GOT3 (cell line): ENCODE measurements around the gene MAPT.

ENCODE experiments used
- DNase-seq: peaks from one replicate; lab custom pipeline; 2025; ENCODE audit warnings: mixed read lengths; lab: John Stamatoyannopoulos, UW

MAPT gene

DNA sequence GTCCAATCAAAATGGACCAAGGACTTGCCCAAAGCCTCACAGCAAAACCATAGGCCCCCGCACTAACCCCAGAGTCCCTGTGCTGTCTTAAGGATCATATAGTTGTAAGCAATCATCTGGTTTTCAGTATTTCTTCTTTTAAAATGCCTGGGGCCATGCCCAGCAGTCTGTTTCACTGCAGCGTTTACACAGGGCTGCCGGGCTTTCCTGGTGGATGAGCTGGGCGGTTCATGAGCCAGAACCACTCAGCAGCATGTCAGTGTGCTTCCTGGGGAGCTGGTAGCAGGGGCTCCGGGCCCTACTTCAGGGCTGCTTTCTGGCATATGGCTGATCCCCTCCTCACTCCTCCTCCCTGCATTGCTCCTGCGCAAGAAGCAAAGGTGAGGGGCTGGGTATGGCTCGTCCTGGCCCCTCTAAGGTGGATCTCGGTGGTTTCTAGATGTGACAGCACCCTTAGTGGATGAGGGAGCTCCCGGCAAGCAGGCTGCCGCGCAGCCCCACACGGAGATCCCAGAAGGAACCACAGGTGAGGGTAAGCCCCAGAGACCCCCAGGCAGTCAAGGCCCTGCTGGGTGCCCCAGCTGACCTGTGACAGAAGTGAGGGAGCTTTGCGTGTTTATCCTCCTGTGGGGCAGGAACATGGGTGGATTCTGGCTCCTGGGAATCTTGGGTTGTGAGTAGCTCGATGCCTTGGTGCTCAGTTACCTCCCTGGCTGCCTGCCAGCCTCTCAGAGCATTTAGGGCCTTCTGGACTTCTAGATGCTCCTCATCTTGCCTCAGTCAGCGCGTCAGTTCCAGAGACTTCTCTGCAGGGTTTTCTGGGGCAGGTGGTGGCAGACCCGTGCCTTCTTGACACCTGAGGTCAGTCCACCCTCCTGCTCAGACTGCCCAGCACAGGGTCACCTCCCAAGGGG, 79.8 kb downstream of the MAPT start:
- DNase-seq, result no peak

DNA sequence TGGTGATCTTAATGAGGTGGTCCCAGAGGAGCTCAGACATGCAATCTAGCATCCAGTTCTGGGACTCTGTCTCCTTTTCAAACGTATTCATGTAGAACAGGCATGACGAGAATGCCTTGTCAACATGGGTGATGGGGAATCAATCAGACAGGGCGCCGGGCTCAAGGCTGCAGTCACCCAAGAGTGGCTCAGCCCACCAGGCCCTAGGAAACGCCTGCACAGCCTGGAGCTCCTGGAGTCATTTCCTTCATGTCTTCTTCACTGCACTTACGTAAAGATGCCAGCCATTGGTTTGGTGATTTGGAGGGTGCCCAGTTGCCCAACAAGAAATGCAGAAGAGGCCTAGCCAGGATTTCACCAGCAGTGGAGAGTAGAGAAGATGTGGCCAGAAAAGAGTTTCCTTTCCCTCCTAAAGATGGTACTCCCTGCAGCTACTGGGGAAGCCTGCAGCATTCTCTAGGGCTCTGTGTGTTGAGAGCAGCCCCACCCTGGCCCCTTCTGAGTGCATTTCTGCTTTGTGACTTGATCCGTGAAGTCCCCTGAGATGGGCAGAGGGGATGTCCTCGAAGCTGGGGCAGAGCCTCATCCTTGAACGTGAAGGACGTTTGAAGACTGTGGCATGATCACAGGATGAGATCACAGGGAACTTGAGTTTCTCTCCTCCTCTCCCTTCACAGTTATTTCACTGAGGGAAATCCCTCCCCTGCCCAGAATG, 80.7 kb downstream of the MAPT start:
- no peak for DNase-seq

DNA sequence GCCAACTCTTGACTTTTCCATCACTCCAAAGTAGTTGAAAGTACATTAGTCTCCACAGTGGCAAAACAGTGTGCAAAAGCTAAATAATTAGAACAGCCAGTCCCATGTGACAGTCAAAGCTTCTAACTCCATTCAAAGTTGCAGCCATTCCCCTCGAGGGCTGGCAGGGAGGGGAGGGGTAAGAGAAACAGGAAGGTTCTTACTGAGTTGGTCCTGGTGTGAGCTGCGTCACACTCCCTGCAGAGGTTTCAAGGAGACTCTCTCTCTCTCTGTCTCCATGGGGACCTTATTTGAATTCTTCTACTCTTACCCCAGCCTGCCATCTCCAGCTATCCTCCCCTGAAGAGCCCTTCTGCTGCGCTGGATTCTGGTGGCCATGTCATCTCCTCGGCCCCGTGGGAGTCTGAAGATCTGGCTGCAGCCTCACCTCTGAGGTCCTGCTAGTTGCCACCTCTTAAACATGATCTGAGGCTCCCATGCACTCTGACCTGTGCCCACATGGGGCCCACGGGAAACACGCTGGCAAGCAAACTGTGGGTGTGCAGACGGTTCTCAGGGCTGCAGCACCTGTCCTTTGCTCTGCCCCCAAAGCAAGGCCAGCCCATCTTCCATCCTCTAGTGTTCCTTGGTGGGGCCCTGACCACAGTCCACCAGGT, 81.4 kb downstream of the MAPT start:
- no peak for DNase-seq

DNA sequence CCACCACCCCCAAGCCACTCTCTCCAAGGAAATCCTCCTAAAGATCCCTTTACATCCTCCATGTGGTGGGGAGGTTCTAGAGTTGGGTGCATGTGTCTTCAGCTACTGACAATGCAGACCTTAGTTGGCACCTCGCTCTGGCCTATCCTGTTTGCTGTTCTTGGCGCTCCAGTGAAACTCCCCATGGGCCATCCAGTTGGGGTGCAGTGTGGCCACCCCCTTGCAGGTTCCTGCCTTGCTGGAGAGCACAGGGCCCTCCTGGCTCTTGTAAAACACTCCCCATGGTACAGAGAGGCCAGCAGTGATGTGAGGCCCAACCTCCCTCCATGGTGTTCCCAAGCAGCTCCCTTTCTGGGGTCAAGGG, 82.0 kb downstream of the MAPT start:
- DNase-seq, result no peak

DNA sequence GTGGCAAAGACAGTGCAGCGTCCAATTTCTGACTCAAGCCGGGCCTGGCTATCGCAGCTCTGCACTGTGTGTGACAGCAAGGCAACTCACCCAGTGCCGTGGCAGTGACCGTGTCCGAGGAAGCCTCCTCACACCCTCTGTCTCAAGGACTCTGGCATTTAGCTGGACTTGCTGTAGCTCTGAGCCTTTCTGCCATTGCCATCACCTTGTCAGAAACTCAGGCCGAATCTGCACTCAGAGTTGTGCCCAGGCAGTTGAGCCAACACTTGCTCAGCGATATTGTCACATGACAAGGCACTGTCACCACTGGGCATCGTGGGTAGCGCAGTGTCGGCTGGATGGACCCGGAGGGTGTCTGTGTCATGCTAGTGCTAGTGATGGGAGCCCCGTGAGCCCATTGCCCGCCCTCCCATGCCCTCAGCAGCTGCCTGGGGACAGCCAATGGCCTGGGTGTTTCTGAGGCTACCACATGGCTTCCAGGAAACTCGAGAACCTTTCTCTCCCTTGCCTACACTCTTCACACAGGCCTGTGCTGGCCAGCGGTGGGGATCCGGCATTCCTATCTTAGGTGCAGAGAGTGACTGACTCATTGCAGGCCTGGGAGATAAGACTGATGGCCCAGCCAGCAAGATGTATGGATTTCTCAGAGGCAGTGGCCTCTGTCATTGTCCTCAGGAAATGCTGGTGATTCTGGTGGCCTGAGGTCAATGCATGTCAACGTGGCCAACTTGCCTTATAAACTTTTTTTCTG, 82.6 kb downstream of the MAPT start:
- DNase-seq, result no peak

DNA sequence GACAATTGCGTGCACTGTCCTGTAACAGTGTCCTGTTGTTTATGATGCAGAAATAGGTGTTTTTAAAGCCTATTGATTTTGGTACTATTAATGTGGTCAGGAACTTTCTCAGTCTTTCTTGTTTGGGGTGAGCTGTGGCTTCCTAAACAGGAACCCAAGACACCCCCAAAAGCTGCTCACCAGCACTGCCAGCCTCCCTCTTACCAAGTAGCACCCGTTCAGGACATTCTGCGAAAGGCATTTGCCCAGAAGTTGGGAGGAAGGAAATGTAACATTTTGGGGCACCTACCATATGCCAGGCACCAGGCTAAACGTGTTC, 83.1 kb downstream of the MAPT start:
- no peak for DNase-seq

DNA sequence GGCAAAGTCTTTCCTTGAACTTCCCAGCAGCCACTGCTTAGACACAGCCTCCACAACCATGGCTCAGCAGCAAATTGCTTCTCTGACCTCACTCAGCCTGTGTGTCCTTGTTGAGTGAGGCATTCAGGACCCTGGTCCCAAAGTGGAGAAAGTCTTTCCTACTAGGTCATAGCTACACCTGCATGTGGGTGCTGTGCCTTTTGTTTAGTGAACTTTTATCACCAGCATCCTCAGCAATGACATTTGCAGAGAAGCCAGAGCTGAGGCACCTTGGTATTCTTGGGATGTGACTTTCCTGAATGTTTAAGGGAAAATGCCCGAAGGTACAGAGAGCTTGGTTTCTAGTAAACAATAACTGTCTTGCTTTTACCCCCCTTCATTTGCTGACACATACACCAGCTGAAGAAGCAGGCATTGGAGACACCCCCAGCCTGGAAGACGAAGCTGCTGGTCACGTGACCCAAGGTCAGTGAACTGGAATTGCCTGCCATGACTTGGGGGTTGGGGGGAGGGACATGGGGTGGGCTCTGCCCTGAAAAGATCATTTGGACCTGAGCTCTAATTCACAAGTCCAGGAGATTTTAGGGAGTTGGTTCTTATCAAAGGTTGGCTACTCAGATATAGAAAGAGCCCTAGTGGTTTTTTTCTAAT, 83.7 kb downstream of the MAPT start:
- DNase-seq, result no peak

DNA sequence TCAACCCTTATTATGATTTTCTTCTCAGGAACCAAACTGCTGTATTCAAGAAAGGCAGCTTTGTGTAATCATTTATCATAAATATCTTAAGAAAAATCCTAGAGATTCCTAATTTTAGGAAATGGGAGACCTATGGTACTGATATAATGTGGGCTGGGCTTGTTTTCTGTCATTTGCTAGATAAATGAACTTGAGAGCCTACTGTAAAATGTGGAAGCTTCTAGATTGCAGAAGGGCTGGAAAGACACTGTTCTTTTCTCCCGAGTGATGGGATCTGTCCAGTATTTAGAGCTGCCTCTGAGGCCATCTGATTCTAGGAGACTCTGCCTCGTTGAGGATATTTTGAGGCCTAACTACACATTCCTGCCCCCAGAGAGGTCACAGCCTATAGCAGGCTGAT, 84.8 kb downstream of the MAPT start:
- no peak for DNase-seq

DNA sequence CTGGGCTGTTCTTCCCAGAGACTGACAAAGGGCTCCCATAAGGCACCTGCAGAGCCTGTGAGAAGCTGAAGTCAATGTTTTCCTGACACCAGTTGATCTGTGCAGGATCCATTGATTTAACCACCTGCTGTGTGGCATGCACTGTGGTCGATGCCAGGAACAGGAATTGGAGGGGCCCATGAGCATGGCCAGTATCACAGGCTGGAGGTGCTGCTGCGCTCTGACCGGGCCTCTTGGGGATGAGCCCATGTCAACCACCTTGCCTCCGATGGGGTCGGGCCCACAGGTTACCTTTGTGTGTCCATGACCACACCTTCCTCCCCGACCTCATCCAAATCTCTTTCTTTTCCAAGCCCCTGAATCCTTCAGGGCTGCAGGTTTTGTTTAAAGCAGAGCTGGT, 86.5 kb downstream of the MAPT start:
- DNase-seq, result no peak

DNA sequence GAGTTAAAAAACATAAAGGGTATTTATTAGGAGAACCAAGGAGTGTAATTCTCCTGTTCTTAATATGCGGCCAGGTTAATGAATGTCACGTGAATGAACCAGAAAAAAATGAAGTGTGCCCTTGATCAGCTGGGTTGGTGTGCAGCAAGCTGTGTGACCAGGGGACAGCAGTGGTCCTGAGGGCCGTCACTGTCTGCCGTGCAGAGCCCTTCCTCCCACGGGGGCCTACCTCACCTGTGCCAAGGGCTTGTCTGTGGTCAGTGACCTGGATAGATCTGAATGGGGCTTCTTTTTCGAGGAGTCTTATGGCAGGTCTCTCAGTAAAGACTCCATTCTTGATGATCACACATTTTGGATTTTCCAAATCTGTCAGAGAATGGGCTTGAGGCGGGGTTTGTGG, 87.0 kb downstream of the MAPT start:
- DNase-seq, result no peak

DNA sequence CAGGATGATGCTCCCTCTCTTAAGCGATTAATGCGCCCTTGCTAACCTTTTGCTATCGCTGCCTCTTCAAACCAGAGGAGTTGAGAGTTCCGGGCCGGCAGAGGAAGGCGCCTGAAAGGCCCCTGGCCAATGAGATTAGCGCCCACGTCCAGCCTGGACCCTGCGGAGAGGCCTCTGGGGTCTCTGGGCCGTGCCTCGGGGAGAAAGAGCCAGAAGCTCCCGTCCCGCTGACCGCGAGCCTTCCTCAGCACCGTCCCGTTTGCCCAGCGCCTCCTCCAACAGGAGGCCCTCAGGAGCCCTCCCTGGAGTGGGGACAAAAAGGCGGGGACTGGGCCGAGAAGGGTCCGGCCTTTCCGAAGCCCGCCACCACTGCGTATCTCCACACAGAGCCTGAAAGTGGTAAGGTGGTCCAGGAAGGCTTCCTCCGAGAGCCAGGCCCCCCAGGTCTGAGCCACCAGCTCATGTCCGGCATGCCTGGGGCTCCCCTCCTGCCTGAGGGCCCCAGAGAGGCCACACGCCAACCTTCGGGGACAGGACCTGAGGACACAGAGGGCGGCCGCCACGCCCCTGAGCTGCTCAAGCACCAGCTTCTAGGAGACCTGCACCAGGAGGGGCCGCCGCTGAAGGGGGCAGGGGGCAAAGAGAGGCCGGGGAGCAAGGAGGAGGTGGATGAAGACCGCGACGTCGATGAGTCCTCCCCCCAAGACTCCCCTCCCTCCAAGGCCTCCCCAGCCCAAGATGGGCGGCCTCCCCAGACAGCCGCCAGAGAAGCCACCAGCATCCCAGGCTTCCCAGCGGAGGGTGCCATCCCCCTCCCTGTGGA, 88.6 kb downstream of the MAPT start:
- DNase-seq, result no peak

DNA sequence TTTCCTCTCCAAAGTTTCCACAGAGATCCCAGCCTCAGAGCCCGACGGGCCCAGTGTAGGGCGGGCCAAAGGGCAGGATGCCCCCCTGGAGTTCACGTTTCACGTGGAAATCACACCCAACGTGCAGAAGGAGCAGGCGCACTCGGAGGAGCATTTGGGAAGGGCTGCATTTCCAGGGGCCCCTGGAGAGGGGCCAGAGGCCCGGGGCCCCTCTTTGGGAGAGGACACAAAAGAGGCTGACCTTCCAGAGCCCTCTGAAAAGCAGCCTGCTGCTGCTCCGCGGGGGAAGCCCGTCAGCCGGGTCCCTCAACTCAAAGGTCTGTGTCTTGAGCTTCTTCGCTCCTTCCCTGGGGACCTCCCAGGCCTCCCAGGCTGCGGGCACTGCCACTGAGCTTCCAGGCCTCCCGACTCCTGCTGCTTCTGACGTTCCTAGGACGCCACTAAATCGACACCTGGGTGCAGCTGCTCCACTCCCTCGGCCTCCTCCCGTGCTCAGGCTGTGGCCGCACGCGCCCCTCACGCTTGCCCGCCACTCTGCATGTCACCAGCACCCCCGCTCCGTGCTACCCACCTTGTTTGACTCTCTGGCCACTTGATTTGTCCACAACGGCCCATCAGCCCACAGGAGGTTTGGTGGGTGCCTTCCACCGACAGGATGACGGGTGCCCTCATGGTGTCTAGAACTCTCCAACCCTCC, 89.4 kb downstream of the MAPT start:
- no peak for DNase-seq

DNA sequence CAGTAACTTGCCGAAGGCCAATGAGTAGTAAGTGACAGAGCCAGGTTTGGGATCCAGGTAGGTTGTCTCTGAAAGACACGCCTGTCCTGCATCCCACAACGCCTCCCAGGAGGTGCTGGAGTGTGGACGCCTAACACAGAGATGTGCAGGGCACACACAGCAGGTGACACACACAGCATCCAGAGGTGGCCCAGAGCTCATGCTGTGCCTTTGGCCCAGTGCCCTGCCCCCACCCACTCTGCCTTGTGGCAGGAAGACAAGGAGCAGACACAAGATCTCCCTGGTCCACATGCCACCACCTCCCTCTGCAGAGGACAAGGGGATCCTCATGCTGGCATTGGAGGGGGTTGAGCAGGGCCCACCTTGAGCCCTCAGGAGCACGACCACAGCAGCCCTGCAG, 90.0 kb downstream of the MAPT start:
- DNase-seq, result no peak

DNA sequence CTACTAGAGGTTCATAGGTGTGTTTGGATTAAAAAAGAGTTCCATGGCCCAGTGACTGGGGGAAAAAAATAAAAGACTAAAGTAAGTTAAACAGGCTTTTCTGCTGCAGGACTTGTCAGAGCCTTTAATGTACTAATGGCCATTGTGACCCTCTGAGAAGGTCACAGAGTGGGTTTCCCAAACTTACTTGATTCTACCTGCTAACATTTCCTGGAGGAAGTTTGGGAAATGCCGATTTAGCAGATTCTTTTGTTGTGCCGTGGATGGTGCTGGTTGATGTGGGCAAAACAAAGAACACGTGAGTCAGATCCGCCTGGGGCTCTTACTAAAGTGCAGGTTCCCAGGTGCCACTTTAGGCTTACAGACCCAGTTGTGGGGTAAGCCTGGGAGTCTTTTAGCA, 91.1 kb downstream of the MAPT start:
- DNase-seq, result no peak

DNA sequence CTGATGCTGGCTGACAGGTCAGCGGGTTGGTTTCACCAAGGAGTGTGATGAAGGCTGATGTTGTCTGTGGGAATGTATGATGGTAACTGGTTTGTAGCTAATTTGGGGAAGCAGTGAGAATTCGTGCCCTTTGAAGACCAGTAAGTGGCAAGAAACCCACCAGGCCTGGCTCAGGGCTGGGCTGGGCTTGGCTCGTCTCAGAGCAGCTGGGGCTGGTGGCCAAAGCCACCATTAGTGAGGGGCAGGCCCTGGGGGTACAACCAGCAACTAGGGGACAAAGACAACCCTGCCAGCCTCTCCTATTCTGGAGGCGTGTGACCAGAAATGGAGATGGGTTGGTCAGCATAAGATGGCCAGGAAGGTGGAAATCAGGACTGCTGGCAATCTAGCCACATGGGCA, 91.7 kb downstream of the MAPT start:
- no peak for DNase-seq

DNA sequence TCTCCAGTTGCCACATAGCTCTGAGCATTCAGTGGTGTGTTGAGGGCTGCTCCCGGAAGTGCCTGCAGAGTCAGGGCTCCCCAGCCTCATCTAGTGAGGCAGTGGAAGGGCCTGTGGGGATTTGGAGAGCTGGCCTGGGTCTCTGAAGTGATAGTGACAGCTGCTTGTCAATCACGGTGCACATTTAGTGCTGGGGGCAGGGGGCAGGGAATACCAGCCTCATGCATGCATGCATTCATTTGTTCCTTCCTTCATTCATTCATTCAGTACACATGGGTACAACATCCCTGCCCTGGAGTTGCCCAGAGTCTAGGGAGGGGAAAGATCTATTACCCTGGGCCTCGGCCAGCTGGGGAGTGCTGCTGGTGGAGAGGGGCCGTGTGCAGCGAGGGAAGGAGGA, 93.4 kb downstream of the MAPT start:
- DNase-seq, result no peak

DNA sequence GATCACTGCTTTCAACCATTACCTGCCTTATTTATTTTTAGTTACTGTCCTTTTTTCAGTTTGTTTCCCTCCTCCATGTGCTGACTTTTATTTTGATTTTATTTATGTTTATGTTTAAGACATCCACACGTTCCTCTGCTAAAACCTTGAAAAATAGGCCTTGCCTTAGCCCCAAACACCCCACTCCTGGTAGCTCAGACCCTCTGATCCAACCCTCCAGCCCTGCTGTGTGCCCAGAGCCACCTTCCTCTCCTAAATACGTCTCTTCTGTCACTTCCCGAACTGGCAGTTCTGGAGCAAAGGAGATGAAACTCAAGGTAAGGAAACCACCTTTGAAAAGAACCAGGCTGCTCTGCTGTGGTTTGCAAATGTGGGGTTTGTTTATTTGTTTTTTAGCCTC, 95.4 kb downstream of the MAPT start:
- no peak for DNase-seq

DNA sequence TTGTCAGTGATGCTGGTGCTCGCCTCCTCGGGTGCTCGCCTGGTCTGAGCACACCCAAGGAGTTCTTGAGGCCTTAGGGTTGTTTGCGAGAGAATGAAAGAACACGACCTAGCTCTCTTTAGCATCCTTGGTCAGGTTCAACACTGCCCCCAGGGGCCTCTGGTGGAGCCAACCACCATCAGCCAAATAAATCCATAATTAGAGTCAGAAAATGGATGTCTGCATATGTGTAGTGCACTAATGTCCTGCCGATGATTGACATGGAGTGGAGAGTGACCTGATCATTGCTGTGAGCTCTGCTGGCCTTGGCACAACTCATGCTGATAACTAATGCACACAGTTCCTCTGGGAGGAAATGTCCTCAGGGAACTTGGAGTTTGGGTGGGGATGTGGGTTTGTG, 96.5 kb downstream of the MAPT start:
- no peak for DNase-seq

DNA sequence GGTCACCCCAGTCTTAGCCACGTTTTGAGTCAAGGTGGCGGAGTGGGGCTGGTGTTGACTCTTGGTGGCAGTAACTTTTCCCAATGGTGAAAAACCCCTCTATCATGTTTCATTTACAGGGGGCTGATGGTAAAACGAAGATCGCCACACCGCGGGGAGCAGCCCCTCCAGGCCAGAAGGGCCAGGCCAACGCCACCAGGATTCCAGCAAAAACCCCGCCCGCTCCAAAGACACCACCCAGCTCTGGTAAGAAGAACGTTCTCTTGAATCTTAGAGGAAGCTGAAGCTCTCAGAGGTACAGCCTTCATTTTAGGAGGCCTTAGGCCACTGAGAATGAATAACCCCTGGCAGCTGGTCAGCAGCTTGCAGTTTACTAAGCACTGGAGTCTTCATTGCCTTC, 97.0 kb downstream of the MAPT start:
- no peak for DNase-seq

DNA sequence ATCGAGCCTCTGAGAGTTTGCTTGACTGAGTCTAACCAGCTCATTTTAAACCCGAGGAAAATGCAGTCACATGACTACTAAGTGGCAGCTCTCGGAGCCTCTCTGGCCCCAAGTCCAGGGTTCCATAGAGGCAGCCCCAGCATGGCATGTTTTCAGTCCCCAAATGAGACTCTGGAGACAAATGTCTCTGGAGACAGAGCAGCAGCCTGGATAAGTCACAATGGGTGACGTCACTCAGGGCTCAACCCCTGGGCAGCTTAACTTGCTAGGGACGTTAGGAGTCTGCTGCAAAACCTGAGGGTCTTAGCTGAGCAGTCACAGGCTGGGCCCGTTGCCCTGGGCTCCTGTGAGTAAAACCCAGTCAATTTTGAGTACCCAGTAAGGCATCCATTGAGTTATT, 97.8 kb downstream of the MAPT start:
- DNase-seq, result no peak

DNA sequence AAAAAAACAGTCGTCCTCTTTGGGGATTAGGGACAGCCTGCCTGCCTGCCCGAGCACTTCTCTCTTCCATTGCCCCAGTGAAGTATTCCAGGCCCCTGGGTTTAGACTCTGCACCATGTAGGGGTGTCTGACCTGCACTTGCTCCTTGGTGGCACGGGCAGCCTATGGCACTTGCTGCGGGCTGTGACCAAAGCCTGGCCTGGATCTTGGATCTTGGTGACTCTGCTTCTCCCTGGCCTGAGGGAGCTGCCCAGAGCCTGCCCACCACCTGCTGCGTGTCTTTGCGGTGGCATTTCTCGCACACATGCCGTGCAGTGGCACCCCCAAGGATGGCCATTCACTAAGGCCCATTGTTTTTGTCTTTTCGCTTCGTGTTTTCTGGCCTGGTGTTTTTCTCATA, 98.5 kb downstream of the MAPT start:
- DNase-seq, result no peak
